HG03097 (cell line): ENCODE results near the gene CCL11.
"Not testable (repeated sequence)": the region's sequence is repeated elsewhere in the genome, so short reads cannot be mapped to it uniquely, and the experiment has no call there.

Experiments
- ATAC-seq: cut with Tn5 transposase; IDR thresholded peaks from one replicate; pipeline ENCODE4 v1.9.1; 2021; ENCODE audit not compliant: unreplicated experiment, low FRiP score

Gene CCL11

DNA sequence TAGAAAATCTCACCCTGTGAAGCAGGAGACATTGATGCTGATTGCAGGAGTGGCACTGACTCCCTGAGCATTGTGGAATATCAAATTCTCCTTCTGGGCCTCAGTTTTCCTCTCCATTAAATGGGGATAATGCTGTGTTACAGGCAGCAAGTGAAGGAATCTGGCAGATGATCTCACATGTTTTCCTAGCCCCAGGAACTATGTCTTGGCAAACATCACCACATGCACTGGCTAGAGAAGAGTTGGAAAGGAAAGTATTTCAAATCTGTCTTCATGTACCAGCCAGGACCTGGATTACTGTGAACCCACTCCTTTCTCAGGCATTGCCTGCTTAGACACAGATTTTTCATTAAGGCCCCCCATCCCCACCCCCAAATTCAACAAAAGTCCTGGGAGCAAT, 20.1 kb downstream of the CCL11 start:
- no peak for ATAC-seq

DNA sequence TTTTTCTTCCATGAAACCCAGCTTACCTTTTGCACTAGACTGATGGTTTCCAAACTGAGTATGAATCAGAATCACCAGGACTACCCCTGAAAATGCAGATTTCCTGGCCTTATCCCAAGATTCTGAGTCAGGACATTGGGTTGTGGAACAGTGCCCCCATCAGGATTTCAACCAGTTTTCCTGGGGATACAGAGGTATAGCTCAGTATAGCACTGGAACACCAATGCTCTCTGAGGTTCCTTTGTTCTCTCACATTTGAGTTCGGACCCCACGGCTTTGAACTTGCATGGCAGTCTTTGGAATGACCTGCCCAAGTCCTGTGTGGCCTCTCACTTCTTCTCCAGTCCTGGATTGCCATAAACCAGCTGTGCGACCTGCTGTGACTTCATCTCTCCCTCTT, 20.9 kb downstream of the CCL11 start:
- no peak for ATAC-seq

- ATAC-seq: no peak
These were observed 21.6 kb downstream of the CCL11 start for GRCh38 chr17:34307110-34307509.

DNA sequence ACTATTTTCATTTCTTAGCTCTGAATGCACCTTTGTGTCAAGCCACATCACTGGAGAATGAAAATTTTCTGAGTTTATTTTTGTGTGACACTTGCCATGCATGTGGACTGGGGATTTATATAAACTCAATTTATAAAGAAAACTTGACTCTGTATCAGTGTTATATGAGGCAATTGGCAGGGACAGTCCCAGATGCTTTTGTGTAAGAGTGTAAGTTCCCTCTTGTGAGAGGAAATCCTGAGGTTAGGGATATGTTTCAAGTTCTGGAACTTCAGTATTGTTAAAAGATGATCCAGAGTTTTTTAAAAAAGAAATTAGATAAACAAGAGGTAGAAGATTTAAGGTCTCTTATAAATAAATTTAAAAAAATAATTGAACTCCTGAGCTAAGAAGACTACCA, 22.8 kb downstream of the CCL11 start:
- ATAC-seq: no peak

- no peak for ATAC-seq
These were observed 25.7 kb downstream of the CCL11 start for GRCh38 chr17:34311291-34311690.

GRCh38 chr17:34312080-34312479, 26.5 kb downstream of the CCL11 start:
- ATAC-seq: no peak

- ATAC-seq: no peak
These were observed 27.6 kb downstream of the CCL11 start for GRCh38 chr17:34313164-34313563.

DNA sequence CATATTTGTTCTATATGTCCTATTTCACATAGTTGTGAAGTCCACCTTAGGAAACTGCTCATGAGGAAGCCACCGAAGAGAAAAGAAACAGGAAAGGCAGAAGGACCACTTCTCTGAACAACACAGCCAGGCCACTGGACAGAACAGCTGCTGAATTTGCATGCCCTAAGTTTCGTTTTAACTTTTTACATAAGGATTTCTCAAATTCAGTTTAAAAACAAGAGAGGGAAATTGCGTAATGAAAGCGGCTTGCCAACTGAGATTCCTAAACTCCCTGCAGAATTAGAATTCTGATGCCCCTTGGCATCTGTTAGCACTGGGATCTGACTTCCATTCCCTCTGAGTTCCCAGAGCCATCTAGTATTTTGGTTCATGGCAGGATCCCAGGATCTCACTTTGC, 28.7 kb downstream of the CCL11 start:
- ATAC-seq: no peak

GRCh38 chr17:34318474-34318873, 32.9 kb downstream of the CCL11 start:
- no peak for ATAC-seq

DNA sequence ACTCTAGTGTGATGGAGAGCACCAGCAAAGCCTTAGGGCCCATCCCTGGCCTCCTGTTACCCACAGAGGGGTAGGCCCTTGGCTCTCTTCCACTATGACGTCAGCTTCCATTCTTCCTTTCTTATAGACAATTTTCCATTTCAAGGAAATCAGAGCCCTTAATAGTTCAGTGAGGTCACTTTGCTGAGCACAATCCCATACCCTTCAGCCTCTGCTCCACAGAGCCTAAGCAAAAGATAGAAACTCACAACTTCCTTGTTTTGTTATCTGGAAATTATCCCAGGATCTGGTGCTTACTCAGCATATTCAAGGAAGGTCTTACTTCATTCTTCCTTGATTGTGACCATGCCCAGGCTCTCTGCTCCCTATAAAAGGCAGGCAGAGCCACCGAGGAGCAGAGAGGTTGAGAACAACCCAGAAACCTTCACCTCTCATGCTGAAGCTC, 33.5 kb downstream of the CCL11 start, which contains the start of gene CCL8:
Gene CCL8 (plus strand): TSS at position 397 of the 445 bp plus-strand sequence. CDS start 67 bp downstream, outside the sequence.
- ATAC-seq: no peak

- no peak for ATAC-seq
These were observed 36.4 kb downstream of the CCL11 start for GRCh38 chr17:34321964-34322363.

GRCh38 chr17:34327580-34327979, 42.0 kb downstream of the CCL11 start:
- ATAC-seq: not testable (repeated sequence)

- no peak for ATAC-seq
These were observed 52.2 kb downstream of the CCL11 start for GRCh38 chr17:34337701-34338100.
